LoVo (cell line): ENCODE data around the gene NYAP2.

ENCODE experiments used
- DNase-seq: peaks from one replicate; pipeline ENCODE4 v3.0.0-alpha.2; 2016; ENCODE audit warnings: low spot score

NYAP2 gene

DNA sequence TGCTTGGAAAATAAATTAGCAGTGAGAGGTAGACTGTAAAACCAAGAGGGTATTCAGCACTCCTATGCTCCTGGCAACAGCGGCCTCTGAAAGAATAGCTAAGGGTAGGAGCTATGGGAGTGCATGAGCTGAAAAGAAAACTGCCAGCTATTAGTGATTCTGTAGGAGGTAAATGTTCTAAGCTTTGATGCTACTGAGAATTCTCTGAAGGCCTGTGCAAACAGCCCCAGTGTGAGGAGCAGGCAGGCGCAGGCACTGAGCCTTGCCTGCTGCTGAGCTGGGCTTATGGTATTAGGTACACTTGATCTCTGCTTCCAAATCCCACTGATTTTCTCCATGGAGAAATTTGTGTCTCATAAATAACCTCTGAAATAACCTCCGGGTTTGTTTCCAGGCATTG, 86.7 kb downstream of the NYAP2 start:
- DNase-seq = no peak

DNA sequence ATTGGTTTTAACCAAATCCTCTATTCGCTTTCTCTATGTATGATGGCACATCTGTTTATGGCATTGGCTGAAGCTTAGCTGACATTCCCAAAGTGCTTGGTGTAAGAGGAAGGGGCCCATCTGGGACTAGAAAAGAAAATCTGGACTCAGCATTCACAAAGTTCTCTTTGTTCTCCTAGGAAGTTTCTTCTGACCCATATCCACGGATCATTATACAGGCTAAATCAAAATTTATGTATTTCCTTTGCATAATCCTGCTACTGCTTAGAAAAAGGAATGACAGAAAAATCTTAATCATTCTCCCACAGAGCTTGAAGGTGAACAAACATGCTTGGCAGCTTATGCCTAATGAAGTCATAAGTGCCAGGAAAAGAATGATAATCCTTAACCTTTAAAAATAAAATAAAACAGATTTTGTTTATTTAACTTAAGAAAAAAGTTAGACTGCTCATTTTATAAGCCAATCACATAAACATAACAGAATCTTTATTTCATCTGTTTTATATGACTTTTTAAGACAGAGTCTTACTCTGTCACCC, 88.4 kb downstream of the NYAP2 start:
- DNase-seq = no peak

DNA sequence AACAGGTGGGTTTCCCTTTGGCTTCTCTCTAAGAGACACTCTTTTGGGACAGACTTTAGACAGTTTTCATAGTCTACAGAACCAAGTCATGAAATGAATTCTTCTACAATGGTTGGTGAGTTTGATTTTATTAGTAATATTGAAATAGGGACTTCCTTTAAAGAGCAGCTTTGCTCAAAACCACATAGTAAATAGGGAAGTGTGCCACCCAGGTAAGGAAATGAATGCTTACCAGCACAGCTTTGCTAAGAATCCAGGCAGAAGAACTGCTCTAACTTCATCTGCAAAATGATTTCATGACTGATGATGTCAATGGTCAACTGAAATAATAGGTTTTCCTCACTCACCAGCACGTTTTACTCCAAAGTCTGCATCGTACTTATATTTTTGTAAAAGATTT, 89.2 kb downstream of the NYAP2 start:
- DNase-seq = no peak

- no peak for DNase-seq
Measured at GRCh38 chr2:225493420-225494099, 94.0 kb downstream of the NYAP2 start.

DNA sequence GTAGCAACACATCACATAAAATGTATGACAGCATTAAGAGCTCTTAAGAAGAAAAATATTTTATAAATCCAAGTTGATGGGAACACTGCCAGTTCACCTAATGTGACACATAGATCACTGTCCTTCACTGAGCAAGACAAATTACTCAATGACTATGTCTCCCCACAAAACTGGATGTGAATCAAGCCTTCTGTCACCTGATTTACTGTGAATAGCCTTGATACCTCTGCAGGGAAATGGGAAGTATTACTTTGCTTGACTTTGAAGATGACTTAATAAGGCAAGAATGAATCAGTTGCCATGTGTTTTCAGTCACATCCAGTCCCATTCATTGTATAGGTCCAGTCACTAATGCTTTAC, 94.6 kb downstream of the NYAP2 start:
- DNase-seq = no peak

- DNase-seq = no peak
Measured at GRCh38 chr2:225495706-225496105, 96.2 kb downstream of the NYAP2 start.

- DNase-seq = no peak
Measured at GRCh38 chr2:225496568-225496967, 97.1 kb downstream of the NYAP2 start.

DNA sequence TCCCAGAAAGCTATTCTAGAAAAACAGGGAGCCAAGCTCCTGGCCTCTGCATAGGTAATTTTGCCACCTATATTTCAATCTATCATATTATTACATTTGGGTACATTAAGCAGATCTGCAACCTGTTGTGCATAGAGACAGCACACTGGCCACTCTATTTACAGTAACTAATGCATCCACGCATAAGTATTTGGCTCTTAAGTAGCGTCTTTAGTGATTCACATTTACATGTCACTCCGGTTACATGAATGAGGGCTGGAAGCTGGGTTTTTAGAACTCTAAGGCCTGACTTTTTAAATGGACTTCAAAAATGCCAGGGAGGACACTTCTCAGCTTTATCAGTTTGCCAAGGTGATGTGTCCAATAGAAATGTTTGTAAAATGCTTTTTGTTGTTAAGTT, 97.7 kb downstream of the NYAP2 start:
- DNase-seq = no peak

DNA sequence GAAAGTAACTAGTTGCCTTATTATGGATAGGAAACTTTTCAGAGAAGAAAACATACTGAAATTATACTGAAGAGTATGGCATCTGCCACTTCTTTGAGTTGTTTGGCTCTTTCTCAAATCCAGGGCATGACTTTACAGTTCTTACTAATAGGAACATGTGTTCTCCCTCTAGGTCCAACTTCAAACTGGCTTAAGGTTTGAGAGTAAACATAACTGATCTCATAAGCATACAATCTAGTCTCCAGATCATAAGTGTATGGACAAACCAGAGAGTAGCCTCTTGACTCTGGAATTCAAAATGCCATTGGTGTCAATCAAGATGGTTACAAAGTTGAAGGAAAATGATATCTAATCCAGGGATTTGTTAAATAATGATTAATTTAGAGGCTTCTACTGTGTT, 101.5 kb downstream of the NYAP2 start:
- DNase-seq = no peak

GRCh38 chr2:225502971-225503370, 103.5 kb downstream of the NYAP2 start:
- DNase-seq = no peak

DNA sequence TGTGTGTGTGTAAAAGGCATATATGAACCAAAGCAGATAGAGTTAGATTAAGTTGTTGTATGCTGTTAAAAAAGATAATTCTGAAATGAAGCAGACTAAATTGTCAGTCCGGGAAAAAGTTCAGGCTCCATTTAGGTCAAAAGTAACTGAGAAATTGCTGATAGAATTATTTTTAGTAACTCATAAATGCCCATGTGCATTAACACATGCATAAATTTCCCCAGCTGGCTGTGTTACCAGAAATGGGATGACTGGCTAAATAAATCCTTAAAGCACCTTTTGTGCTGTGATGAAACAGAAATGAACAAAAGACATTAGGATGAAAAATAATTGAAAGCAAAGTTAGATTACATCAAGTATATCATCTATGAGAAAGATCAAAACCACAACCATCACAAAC, 111.3 kb downstream of the NYAP2 start:
- DNase-seq = no peak

- DNase-seq = no peak
Measured at GRCh38 chr2:225512469-225512868, 113.0 kb downstream of the NYAP2 start.

DNA sequence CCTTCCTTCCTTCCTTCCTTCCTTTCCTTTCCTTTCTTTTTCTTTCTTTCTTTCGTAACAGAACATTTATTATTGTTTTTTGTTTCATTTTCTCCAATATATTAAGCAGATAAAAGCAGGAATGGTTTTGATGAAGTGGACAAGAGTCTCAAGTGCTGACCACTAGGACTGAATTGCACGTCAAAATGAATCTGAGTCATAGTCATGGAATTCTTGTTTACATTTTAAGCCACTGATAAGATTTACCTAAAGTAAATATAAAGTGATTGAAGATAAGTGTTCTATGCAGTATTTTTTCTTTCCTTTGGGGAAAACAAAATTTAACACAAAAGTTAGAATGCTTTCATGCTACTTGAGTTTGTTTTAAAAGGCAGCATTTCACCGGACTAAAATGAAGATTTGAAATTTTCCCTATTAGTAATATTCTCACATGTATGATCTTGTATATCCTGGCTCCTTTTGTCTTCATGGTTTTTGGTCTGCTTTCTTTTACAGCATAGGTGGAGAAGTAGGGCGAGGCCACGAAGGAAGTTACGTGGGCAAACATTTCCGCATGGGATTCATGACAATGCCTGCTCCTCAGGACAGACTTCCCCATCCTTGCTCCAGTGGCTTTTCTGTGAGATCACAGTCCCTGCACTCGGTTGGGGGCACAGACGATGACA, 113.5 kb downstream of the NYAP2 start:
- DNase-seq = peak; percentile 56

DNA sequence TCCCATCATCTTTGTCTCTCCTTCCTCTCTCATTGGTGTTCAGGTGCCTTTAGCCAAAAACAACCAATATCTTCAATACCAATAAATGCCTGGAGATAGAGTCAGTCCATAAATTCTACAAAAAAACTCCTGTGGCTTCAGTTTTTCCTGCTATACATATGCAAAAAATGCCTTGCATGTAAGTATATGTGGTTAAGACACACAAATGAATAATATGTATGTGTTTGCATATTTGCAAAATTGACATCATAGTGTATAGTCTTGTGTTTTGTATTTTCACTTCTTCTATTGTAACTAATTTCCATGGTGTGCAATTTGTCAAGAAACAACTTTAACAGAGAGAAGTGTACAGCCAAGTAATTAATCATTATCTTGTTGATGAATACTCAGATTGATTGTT, 115.5 kb downstream of the NYAP2 start:
- no peak for DNase-seq

GRCh38 chr2:225526760-225527390, 127.4 kb downstream of the NYAP2 start:
- DNase-seq = no peak

DNA sequence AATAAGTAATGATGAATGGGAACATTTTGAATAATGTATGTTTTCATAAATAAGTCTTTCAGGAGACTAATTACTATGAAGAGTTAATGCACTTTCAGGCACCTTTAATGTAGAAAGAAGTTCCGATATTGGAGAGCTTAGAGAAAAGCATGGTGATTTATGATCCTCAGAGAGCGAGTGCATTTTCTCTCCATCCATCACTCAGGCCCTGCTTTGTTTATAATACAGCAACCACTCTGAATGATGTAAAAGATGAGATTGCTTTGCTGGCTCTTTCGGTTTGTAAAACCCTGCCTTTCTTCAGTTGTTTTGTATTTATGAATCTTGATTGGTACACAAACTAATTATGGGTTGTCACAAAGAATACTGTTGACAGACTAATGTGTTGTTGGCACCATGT, 132.0 kb downstream of the NYAP2 start:
- no peak for DNase-seq

GRCh38 chr2:225532096-225532495, 132.6 kb downstream of the NYAP2 start:
- no peak for DNase-seq

- DNase-seq = no peak
Measured at GRCh38 chr2:225534037-225534436, 134.5 kb downstream of the NYAP2 start.

DNA sequence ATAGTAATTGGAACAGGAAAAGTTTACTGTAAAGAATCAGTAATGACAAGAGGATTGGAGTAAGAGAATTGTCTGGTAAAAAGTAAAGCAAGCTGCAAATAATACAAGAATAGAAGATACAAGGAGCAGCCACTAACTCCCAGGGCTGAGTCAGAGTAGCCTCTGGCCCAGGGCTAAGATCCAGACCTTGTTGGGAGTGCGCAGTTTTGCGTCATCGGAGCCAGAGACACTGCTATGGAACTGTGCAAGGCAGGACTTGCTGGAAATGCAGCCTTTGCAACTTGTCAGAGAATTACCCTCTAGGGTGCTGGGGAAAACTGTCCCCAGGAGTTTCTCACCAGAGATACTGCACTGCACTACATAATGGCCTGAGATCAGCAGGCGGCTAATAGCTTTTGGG, 135.2 kb downstream of the NYAP2 start:
- DNase-seq = no peak

DNA sequence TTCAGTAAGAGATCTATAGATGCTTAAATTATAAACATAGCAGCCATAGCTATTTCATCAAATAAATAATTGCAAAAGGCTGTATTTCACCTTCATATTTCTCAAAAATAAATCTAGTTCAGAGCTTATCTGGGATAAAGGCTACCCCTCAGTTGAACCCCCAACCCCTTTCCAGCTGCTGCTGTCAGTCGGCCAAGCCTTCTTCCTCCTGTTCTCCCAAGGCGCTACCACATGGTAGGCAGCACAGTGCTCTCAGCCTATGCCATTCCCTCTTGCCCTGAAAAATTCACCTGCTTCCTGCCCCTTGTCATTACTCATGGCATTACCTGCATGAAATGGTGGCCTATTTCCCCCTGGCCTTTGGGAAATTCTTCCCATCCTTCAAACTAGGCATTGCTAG, 136.5 kb downstream of the NYAP2 start:
- DNase-seq = no peak

DNA sequence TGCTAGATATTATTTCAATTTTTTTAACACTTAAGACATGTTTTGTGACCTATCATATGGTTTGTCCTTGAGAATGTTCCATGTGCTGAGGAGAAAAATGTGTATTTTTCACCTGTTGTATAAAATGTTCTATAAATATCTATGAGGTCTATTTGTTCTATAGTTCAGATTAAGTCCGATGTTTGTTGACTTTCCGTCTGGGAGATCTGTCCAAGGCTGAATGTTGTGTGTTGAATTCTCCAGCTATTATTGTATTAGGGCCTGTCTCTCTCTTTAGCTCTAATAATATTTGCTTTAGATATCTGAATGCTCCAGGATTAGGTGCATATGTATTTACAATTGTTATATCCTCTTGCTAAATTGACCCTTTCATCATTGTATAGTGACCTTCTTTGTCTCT, 144.1 kb downstream of the NYAP2 start:
- no peak for DNase-seq

GRCh38 chr2:225556461-225556860, 157.0 kb downstream of the NYAP2 start:
- no peak for DNase-seq

DNA sequence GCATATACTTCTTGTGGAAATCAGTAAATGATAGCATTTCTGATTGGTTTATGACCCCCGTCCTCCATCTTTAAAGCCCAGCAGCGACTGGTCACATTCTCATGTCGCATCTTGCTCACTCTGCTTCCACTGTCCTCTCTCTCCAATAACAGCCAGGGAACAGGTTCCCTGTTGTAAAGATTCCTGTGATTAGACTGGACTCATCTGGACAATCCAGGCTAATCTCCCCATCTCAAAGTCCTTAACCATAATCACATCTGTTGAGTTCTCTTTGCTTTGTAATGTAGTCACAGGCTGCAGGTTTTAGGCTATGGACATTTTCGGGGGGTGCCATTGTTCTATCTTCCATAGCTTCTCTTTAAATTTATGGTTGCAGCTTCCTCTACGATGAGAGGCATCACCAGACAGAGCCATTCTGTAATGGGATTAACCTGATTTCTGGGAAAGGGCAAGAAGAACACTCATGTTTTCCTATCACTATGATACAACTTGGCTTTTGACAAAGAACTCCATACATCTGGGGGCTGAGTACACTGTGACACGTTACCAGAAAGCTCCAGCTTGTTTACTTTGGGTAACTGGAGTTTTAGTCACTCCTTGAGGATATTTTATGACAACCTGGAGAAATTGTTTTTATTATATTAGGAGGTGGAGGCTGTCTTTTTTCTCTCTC, 159.0 kb downstream of the NYAP2 start:
- no peak for DNase-seq
